Spinal cord (tissue), 10 donors: ENCODE measurements around the gene AUP1. TPM values are rescaled to one million over a fixed set of nuclear protein-coding genes. Genes with fewer than 3 reads are reported as not detected.

Source experiments
- DNase-seq, 6 donors: peaks; one replicate each; pipeline versions ENCODE4 v3.0.0 to v3.0.0-alpha.2; 2013 to 2015; ENCODE audit warnings: low spot score in 6 of 6, low read depth in 4 of 6
- H3K27ac ChIP-seq: one replicate; pipeline ENCODE4 v1.5.1; 2013; ENCODE audit warnings: low read depth, low read length, control low read depth
- H3K27me3 ChIP-seq: one replicate; pipeline ENCODE4 v1.6.1; 2013; ENCODE audit warnings: low read length; ENCODE audit not compliant: control insufficient read depth, insufficient read depth
- H3K36me3 ChIP-seq: one replicate; pipeline ENCODE4 v1.6.1; 2013; ENCODE audit warnings: low read length; ENCODE audit not compliant: control insufficient read depth, insufficient read depth
- H3K4me1 ChIP-seq: one replicate; pipeline ENCODE4 v1.6.1; 2013; ENCODE audit warnings: low read length; ENCODE audit not compliant: control insufficient read depth, insufficient read depth
- H3K4me3 ChIP-seq: one replicate; pipeline ENCODE4 v1.5.1; 2013; ENCODE audit warnings: low read depth, low read length, control low read depth
- H3K9me3 ChIP-seq: one replicate; pipeline ENCODE4 v1.6.1; 2013; ENCODE audit warnings: low read length; ENCODE audit not compliant: control insufficient read depth, insufficient read depth
- WGBS: methylation state at CpG from one replicate; pipeline ENCODE4 v1.1.5; 2013; ENCODE audit warnings: missing lambda C conversion rate; ENCODE audit not compliant: insufficient coverage; 5-methylcytosine and 5-hydroxymethylcytosine counted together
- polyA plus RNA-seq, 2 donors: library from polyadenylated mRNA; unstranded; fragments of 120-200 nt; gene quantifications; one replicate each; pipeline ENCODE4 v1.2.1, GENCODE V29; 2013; ENCODE audit not compliant: insufficient read length in 2 of 2
- total RNA-seq, 2 donors: library from RNA; depleted of rRNA in 1 of 2; stranded (reverse); fragments of 120-200 nt in 1 of 2; fragments of >200 nt in 1 of 2; gene quantifications; one replicate each; pipeline versions ENCODE4 v1.2.3 to v1.2.4, GENCODE V29; 2013 to 2014
- donor health status: healthy.

AUP1 gene
- total and polyA plus RNA-seq, 4 donors = 62.6 to 131 (median 104) TPM

DNA sequence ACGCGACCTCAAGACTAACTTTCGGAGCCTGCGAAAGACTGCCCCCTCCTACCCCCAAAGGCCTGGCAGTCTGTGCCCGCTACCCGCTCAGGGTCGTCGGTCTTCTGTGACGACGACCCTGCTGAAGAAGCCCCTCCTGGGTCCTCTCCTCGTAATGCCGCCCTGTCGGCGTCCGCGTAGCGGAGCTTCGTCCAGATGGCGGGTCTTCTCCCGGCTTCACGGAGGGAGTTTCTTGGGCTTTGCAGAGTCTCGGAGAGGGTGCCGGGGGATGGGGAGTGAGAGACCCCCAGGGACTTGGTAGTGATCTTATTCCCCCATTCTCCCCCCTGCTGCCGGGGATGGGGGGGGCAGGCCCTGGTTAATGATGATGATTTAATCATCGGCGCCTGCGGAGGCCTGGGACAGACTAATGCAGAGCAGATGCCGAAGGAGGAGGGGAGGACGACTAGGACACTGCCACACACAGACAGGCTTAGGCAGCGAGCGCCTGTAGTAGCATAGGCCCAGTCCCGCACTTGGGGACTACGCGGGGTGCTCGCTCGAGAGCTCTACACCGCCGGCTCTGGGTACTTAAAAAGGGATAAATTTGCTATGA is 21.5 kb downstream of the AUP1 start:
- peak in 1 of 6 donors; percentile 69 for DNase-seq
- H3K36me3 ChIP-seq = peaks cover 15% of the 10 kb centered on the region
- peak overlapping the region; percentile 100 for H3K4me3 ChIP-seq
- no peaks in the 10 kb centered on the region for H3K9me3 ChIP-seq
- peaks cover 79% of the 10 kb centered on the region for H3K27me3 ChIP-seq
- H3K4me1 ChIP-seq = peaks cover 42% of the 10 kb centered on the region
- 1% methylated on average over 29 of the region's 38 CpGs for WGBS
- H3K27ac ChIP-seq = peak overlapping the region; percentile 100

DNA sequence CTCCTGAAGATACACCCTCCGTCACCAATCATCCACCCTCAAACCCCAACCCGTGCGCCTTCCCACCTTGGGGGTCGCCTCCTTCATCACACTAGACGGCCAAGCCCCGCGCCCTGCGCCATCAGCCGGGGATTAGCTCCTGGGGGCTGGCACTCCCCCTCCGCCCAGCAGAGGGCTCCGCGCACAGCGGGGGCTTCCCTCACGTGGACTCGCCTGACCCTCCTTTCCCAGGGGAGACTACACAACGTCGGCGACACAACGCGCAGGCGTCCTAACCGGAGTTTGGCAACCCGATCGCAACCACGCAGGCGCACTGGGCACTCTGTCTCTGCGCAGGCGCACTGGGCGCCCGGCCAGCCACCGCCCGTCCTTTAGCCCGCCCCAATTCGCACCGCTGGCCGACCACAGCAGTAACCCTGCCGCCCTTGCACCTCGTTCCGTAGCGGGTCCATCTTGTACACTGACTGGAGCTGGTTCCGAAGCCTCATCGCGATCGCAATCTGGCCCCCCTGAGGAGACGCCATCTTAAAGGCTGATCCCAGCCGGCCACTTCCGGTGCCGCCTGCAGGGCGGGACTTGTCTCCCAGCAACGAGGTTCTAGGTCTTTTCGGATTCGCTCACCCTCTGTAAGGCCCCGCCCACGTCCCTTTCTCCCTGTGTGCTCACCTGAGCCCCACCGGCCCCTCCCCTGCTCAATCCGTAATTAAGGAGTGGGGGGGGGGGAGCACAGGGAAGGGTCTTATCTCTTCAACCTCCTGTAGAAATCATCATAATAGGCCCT is 22.2 kb downstream of the AUP1 start, which contains the start of gene PCGF1:
Gene PCGF1 (minus strand): TSS at position 551 of the 781 bp plus-strand sequence. CDS start 27 bp downstream, at position 524.
- Histone ChIP-seq H3K9me3 (no peaks in the 10 kb centered on the region), H3K27ac (peak within 1 kb of the TSS; percentile 100), H3K36me3 (peaks cover 15% of the 10 kb centered on the region), H3K4me1 (peaks cover 49% of the 10 kb centered on the region), H3K27me3 (peaks cover 80% of the 10 kb centered on the region), H3K4me3 (peak within 1 kb of the TSS; percentile 100)
- peak; percentile 98 to 100 (median 98) for DNase-seq
- WGBS = under 1% methylated on average over 49 of the region's 56 CpGs

- no CpG with 5 or more reads among the region's 14 CpGs for WGBS
- H3K4me3 ChIP-seq = no peak overlapping the region
- H3K4me1 ChIP-seq = peaks cover 55% of the 10 kb centered on the region
- no peak overlapping the region for H3K27ac ChIP-seq
- peaks cover 80% of the 10 kb centered on the region for H3K27me3 ChIP-seq
- no peak for DNase-seq
- H3K9me3 ChIP-seq = no peaks in the 10 kb centered on the region
- H3K36me3 ChIP-seq = peaks cover 15% of the 10 kb centered on the region
Observed at GRCh38 chr2:74505448-74506246, 23.9 kb downstream of the AUP1 start.

DNA sequence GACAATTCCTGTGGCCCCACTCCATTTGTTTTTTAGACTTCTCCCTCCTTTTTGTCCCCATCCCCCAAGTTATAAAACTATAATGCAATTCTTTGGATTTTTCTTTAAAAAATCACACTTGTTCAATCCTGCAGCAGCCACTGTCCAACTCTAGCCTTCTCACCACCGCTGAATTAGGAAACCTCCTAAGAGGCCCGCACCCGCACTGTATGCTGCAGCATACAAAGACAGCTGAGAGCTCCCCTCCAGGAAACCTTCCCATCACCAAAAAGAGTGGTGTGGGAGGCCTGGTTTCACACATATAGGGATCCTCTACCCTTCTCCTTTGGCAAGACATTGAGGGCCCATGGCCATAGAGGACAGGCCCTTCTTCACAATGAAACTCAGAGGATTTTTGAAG is 24.9 kb downstream of the AUP1 start:
- WGBS = 83% methylated on average over 1 of the region's 3 CpGs
- Histone ChIP-seq H3K27me3 (peaks cover 80% of the 10 kb centered on the region), H3K4me1 (peaks cover 62% of the 10 kb centered on the region)

DNA sequence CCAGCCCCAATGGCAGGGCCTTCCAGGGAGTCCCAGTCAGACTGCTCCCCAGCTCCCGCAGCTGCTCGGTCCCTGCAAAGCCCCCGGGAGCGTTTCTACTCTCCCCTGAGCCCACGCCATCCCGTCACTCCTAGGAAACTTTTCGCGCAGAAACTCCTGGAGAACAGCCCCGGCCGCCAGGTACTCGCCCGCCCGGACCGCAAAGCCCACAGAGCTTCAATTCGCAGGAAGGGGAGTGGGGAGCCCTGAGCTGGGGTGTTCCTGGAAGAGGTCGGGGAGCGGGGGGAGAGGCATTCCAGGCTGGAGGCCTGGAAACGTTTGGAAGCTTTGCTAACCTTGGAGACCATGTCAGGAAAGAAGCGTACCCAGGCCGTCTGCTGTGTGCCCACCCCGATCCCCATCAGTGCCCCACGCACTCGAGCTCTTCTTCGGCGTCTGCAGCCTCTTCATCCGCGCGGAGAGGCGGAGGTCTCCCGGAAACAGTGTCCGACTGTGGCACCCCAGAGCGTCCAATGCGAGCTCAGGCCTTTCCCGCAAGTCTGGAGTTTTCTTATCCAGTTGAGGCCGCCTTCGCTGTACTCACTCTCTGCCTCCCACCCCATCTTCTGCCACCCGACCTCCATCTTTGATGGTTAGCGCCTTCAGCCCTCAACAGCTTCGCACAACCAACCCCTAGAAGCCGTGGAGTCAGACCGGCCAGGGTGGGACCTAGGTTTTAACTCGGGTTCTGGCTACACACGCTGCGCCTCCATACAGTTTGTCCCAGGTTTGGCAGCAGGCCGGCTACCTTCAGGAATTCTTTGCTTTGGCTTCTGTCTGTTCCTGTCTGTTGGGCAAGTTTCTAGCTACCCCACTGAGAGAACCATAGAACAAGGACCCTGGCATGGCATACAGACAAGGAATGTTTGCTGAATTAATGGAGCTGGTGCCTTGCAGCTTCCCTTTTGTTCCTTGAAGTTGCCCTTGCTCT is 25.7 kb downstream of the AUP1 start:
- Histone ChIP-seq H3K27me3 (peaks cover 83% of the 10 kb centered on the region), H3K4me1 (peaks cover 70% of the 10 kb centered on the region), H3K36me3 (peaks cover 15% of the 10 kb centered on the region), H3K4me3 (peak overlapping the region; percentile 45), H3K9me3 (no peaks in the 10 kb centered on the region), H3K27ac (no peak overlapping the region)
- 21% methylated on average over 44 of the region's 45 CpGs for WGBS
- no peak for DNase-seq

More for the DNA sequence above, 24.9 kb downstream of the AUP1 start:
- Histone ChIP-seq H3K27ac (no peak overlapping the region), H3K9me3 (no peaks in the 10 kb centered on the region), H3K4me3 (no peak overlapping the region), H3K36me3 (peaks cover 15% of the 10 kb centered on the region)
- no peak for DNase-seq

DNA sequence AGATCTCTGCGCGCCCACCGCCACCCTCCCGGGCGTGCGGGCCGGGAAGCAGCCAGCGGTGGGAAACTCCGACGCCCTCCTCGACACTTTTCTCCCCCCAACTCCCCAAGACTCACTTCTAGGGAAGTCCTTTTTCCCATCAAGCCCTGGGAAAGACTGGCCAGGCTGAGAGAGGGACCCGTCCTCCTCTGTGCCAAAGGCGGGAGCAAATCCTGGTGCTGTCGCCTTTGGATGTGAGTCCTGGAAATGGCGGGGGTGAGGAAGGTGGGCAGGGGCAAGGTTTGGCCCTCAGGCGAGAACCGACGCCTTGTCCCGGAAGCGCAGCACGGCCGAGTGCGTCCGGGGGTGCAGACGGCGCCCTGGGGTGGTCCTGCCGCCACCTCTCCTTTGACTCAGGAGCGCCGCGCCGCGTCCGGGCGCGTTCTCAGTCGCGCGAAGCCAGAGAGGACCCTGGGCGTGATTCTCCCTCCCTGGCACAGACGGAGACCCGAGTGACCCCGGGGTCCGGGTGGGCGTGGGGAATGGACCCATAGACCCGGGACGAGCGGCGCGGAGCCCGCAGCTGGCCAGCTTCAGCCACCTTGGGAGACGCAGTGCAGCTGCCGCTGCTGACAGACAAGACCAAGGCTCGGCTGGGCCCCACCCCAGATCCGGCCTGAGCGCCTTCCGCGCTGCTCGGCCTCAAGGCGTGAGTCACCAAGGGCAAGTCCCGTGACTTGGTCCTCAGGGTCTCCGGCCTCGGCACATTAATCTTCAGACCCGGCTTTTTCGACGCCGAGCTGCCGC is 26.6 kb downstream of the AUP1 start:
- Histone ChIP-seq H3K27me3 (peaks cover 87% of the 10 kb centered on the region), H3K4me3 (peak overlapping the region; percentile 45), H3K27ac (no peak overlapping the region), H3K4me1 (peaks cover 73% of the 10 kb centered on the region), H3K9me3 (no peaks in the 10 kb centered on the region), H3K36me3 (peaks cover 15% of the 10 kb centered on the region)
- WGBS = 2% methylated on average over 67 of the region's 67 CpGs
- DNase-seq = no peak

DNA sequence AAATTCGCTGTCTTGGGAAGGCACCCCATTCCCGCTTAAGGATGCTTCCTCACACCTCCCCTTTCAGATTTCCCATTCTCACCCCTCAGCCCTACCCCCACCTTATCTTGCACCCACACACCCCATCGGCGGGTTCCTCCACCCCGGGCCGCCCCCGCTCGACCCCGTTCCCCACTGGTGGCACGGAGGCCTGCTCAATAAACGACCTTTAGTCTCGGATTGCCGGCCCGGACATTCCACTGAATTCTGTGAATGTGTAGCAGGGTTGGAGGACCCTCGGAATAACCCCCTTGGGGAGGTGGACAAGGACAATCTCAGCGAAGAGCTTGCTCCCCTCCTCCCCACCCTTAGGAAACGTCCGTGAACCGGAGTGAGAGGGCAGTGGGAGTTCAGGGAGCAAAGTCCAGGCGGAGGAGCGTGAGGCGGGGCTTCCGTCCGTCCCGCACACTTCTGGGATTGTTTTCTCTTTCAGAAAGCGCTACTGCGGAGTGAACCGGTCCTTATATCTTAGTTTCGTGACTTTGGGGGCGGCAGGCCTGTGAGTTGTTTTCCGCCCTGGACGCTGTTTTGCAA is 27.3 kb downstream of the AUP1 start:
- Histone ChIP-seq H3K27me3 (peaks cover 94% of the 10 kb centered on the region), H3K9me3 (no peaks in the 10 kb centered on the region), H3K36me3 (peaks cover 15% of the 10 kb centered on the region), H3K4me1 (peaks cover 76% of the 10 kb centered on the region), H3K4me3 (peak overlapping the region; percentile 45), H3K27ac (no peak overlapping the region)
- 9% methylated on average over 16 of the region's 32 CpGs for WGBS
- DNase-seq = no peak

- Histone ChIP-seq H3K27ac (no peak overlapping the region), H3K9me3 (no peaks in the 10 kb centered on the region), H3K36me3 (peaks cover 15% of the 10 kb centered on the region), H3K4me1 (peaks cover 70% of the 10 kb centered on the region), H3K4me3 (peak overlapping the region; percentile 45), H3K27me3 (peaks cover 98% of the 10 kb centered on the region)
- no peak for DNase-seq
- WGBS = 29% methylated on average over 14 of the region's 18 CpGs
Observed at GRCh38 chr2:74501335-74502071, 28.0 kb downstream of the AUP1 start.
